SU-DHL-6 (cell line): ENCODE results near the gene ARNT2.

Experiments
- H2AFZ ChIP-seq: fragments of 200-600 bp; sonication (generic); 2 replicates; pipeline ENCODE4 v1.6.1; 2014; ENCODE audit warnings: low read depth, mild to moderate bottlenecking, moderate library complexity, mixed read lengths, antibody characterized with exemption, low read length; ENCODE audit not compliant: severe bottlenecking
- H3F3A ChIP-seq: fragments of 200-600 bp; shearing (Covaris generic); 2 replicates; pipeline ENCODE4 v1.6.0; 2016; ENCODE audit warnings: antibody characterized with exemption, mild to moderate bottlenecking; ENCODE audit not compliant: insufficient read depth
- H3K27ac ChIP-seq: fragments of 200-600 bp; sonication (generic); 2 replicates; pipeline ENCODE4 v1.5.1; 2016; ENCODE audit warnings: low read depth, mild to moderate bottlenecking, low read length, moderate library complexity, mixed read lengths
- H3K27me3 ChIP-seq: fragments of 200-600 bp; sonication (generic), shearing (Covaris generic); 2 replicates; pipeline ENCODE4 v1.6.0; 2014; ENCODE audit warnings: mild to moderate bottlenecking, low read length
- H3K36me3 ChIP-seq: fragments of 200-600 bp; sonication (generic); 2 replicates; pipeline ENCODE4 v1.6.1; 2014; ENCODE audit warnings: mild to moderate bottlenecking, low read length, mixed read lengths
- H3K4me2 ChIP-seq: fragments of 300-600, 200-600 bp; shearing (Covaris generic), sonication (generic); 2 replicates; pipeline ENCODE4 v1.6.0; 2014; ENCODE audit warnings: low read length, low read depth, mild to moderate bottlenecking; ENCODE audit not compliant: poor library complexity, severe bottlenecking
- H3K4me3 ChIP-seq: fragments of 200-600 bp; sonication (generic); 2 replicates; pipeline ENCODE4 v1.5.1; 2014; ENCODE audit warnings: antibody characterized with exemption, low read length, mild to moderate bottlenecking, mixed read lengths; ENCODE audit not compliant: insufficient read depth, poor library complexity, severe bottlenecking
- H3K79me2 ChIP-seq: fragments of 200-600 bp; sonication (generic); 2 replicates; pipeline ENCODE4 v1.6.1; 2014; ENCODE audit warnings: mild to moderate bottlenecking, low read length, moderate library complexity; ENCODE audit not compliant: insufficient read depth
- H3K9ac ChIP-seq: fragments of 200-600 bp; sonication (generic); 2 replicates; pipeline ENCODE4 v1.7.0; 2014; ENCODE audit warnings: mild to moderate bottlenecking, low read length
- H3K9me2 ChIP-seq: fragments of 200-600 bp; sonication (generic); replicated peaks from 2 replicates; pipeline ENCODE4 v1.6.1; 2014; ENCODE audit warnings: low read length; ENCODE audit not compliant: insufficient read depth
- H3K9me3 ChIP-seq: fragments of 200-600 bp; sonication (generic); 2 replicates; pipeline ENCODE4 v1.6.1; 2014; ENCODE audit warnings: low read length, mixed read lengths; ENCODE audit not compliant: insufficient read depth
- H4K20me1 ChIP-seq: fragments of 200-600 bp; sonication (generic); 2 replicates; pipeline ENCODE4 v1.6.1; 2014; ENCODE audit warnings: low read depth, mild to moderate bottlenecking, antibody characterized with exemption, low read length, moderate library complexity, mixed read lengths
- EZH2phosphoT487 ChIP-seq: fragments of 200-600 bp; sonication (generic), shearing (Covaris generic); conservative IDR thresholded peaks from 2 replicates; pipeline ENCODE4 v1.6.1; 2018; ENCODE audit warnings: mild to moderate bottlenecking, antibody characterized with exemption, low read length, moderate library complexity, mixed read lengths
- TF ChIP-seq, protein P1 (sequence below): fragments of 200-600 bp; sonication (generic); IDR thresholded peaks from one replicate; pipeline ENCODE4 v1.5.1; 2017; ENCODE audit warnings: antibody characterized with exemption, mild to moderate bottlenecking, low read length, moderate library complexity; ENCODE audit not compliant: insufficient read depth, poor library complexity, severe bottlenecking

ARNT2 gene

DNA sequence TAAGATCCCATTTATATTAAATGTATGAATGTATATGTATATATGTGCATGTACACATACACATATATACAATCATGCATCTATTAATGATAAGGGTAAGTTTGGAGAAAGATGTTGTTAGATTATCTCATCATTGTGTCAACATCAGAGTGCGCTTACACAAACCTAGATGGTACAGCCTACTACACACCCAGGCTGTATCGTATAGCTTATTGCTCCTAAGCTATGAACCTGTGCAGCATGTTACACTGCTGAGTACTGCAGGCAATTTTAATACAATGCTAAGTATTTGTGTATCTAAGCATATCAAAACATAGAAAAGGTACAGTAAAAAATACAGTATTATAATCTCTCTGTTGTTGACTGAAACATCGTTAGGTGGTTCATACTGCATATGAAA is 233.6 kb downstream of the ARNT2 start:
- Histone ChIP-seq H3K9me3 (no peaks in the 10 kb centered on the region), H3K4me3 (no peak overlapping the region), H3K36me3 (no peaks in the 10 kb centered on the region), H3K9ac (no peak overlapping the region), H3K27me3 (0 out of 2 replicates have a peak, but pooled peaks cover 3% of the 10 kb centered on the region), H4K20me1 (no peaks in the 10 kb centered on the region), H3K9me2 (no peaks in the 10 kb centered on the region), H3K27ac (no peak overlapping the region), H2AFZ (no peak overlapping the region), H3K79me2 (no peaks in the 10 kb centered on the region), H3K4me2 (no peak overlapping the region), H3F3A (no peaks in the 10 kb centered on the region)
- TF ChIP-seq EZH2phosphoT487: no peak
- TF ChIP-seq, protein P1, sequence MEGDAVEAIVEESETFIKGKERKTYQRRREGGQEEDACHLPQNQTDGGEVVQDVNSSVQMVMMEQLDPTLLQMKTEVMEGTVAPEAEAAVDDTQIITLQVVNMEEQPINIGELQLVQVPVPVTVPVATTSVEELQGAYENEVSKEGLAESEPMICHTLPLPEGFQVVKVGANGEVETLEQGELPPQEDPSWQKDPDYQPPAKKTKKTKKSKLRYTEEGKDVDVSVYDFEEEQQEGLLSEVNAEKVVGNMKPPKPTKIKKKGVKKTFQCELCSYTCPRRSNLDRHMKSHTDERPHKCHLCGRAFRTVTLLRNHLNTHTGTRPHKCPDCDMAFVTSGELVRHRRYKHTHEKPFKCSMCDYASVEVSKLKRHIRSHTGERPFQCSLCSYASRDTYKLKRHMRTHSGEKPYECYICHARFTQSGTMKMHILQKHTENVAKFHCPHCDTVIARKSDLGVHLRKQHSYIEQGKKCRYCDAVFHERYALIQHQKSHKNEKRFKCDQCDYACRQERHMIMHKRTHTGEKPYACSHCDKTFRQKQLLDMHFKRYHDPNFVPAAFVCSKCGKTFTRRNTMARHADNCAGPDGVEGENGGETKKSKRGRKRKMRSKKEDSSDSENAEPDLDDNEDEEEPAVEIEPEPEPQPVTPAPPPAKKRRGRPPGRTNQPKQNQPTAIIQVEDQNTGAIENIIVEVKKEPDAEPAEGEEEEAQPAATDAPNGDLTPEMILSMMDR: no peak

DNA sequence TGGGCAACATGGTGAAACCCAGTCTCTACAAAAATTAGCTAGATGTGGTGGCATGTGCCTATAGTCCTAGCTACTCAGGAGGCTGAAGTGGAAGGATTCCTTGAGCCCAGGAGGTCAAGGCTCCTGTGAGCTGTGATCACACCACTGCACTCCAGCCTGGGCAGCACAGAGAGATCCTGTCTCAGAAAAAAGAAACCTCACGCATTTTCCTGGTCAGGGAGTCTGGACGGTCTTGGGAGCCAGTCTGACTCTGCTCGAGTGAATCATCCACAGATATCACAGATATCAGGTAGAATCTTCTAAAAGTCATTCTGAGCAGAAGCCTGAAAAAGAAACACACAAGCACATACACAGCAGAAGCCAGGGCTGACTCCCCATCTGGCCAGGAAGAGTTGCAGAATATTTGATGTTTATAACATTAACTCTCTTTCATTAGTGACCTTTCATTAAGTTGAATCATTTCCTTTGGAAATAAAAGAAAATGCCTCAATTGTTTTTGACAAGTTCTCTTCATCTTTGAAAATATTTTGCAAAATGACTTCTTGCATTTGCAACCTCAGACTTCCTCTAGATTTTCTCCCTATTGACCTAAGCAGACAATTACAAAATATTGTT is 234.5 kb downstream of the ARNT2 start:
- TF ChIP-seq, protein P1: no peak

DNA sequence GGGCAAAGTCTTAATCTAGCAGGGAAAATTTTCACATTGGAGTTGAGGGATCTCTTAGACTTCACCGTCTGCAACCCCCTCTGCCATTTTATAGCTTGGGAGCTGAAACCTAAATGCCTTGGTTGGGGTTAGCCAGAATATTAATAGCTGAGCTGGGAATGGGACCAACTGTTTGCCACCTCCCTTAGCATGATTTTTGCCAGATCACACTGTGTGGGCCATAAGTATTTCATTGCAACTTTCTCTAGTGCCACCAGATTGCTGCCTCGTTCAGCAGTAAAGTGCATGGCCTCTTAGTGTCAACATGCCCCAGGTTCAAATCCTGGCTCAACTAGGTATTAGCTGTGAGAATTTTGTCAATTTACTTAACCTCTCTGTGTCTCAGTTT is 235.0 kb downstream of the ARNT2 start:
- Histone ChIP-seq H3F3A (no peaks in the 10 kb centered on the region), H3K4me2 (no peak overlapping the region), H3K9me2 (no peaks in the 10 kb centered on the region), H3K4me3 (no peak overlapping the region), H3K36me3 (no peaks in the 10 kb centered on the region), H2AFZ (no peak overlapping the region), H3K9ac (no peak overlapping the region), H4K20me1 (no peaks in the 10 kb centered on the region), H3K27me3 (0 out of 2 replicates have a peak, but pooled peaks cover 3% of the 10 kb centered on the region), H3K79me2 (no peaks in the 10 kb centered on the region), H3K9me3 (no peaks in the 10 kb centered on the region), H3K27ac (no peak overlapping the region)
- TF ChIP-seq EZH2phosphoT487: no peak
- TF ChIP-seq, protein P1: no peak

More for the DNA sequence above, 234.5 kb downstream of the ARNT2 start:
- Histone ChIP-seq H3K9ac (no peak overlapping the region), H2AFZ (no peak overlapping the region), H3K79me2 (no peaks in the 10 kb centered on the region), H3K27ac (no peak overlapping the region), H3K9me3 (no peaks in the 10 kb centered on the region), H3F3A (no peaks in the 10 kb centered on the region), H3K4me2 (no peak overlapping the region), H3K27me3 (0 out of 2 replicates have a peak, but pooled peaks cover 3% of the 10 kb centered on the region), H4K20me1 (no peaks in the 10 kb centered on the region), H3K36me3 (no peaks in the 10 kb centered on the region), H3K9me2 (no peaks in the 10 kb centered on the region), H3K4me3 (no peak overlapping the region)
